Measurements from ENCODE around the gene ZNF526.

The ZNF526 gene

DNA sequence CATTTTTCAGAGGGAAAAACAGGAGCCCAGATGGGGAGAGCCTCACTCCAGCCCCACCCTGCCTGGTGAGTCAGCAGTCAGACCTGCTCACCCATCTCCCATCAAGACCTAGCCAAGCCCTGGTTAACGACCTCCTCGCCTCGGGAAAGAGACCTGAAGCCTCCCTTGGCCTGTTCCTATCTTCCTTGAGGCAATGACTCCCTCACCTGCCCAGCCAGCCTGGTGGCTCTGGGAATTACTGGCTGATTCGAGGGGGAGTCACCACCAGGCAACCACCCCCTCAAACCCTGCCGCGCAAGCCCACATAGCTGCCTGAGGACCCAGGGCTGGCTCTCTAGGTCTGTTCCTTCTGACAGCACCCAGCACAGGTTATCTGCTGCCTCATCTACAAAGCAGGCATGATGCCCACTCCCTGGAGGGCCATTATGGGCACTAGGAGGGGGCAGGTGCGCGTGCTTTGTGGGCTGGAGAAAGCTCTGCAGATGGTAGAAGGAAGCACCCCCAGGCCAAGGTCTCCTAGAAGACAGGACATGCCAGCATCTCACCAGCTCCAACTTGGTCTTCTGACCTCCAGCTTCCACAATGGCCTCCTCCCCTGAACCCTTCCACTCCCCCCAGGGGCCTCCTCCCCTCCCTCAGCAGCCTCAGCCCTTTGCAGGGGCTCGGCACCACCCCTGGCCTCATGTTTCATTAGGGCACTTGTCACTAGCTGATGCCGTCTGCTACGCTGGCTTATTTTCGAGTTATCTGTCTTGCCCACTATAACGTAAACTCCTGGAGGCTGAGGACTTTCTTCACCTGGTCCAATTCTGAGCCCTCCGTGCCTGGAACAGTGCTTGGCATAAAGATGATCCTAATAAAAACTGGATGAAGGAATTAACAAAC, 13.0 kb upstream of the ZNF526 start (continued):
- TF ChIP-seq, protein P1, sequence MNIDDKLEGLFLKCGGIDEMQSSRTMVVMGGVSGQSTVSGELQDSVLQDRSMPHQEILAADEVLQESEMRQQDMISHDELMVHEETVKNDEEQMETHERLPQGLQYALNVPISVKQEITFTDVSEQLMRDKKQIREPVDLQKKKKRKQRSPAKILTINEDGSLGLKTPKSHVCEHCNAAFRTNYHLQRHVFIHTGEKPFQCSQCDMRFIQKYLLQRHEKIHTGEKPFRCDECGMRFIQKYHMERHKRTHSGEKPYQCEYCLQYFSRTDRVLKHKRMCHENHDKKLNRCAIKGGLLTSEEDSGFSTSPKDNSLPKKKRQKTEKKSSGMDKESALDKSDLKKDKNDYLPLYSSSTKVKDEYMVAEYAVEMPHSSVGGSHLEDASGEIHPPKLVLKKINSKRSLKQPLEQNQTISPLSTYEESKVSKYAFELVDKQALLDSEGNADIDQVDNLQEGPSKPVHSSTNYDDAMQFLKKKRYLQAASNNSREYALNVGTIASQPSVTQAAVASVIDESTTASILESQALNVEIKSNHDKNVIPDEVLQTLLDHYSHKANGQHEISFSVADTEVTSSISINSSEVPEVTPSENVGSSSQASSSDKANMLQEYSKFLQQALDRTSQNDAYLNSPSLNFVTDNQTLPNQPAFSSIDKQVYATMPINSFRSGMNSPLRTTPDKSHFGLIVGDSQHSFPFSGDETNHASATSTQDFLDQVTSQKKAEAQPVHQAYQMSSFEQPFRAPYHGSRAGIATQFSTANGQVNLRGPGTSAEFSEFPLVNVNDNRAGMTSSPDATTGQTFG (tag by site-specific recombination; IDR thresholded peaks at IDR 0.05; ENCODE audit: borderline replicate concordance): no peak
- TF ChIP-seq GLIS2 (tag by site-specific recombination; IDR thresholded peaks at IDR 0.05) (peak; percentile 47), ZNF501 (tag by site-specific recombination; IDR thresholded peaks at IDR 0.05) (no peak), ZBTB21 (tag by site-specific recombination; IDR thresholded peaks at IDR 0.05) (no peak), SETDB1 (IDR thresholded peaks at IDR 0.05; ENCODE audit: insufficient read length, low read length) (no peak), ZNF830 (tag by site-specific recombination; IDR thresholded peaks at IDR 0.05; ENCODE audit: low read depth) (no peak), ZNF623 (tag by site-specific recombination; IDR thresholded peaks at IDR 0.05) (no peak), BCL11A (tag by site-specific recombination; IDR thresholded peaks at IDR 0.05; ENCODE audit: low read depth) (no peak), ZNF510 (tag by site-specific recombination; IDR thresholded peaks at IDR 0.05; ENCODE audit: insufficient replicate concordance) (no peak), ZSCAN16 (tag by site-specific recombination; IDR thresholded peaks at IDR 0.05) (no peak), SP2 (tag by site-specific recombination; IDR thresholded peaks at IDR 0.05) (no peak), HOXA7 (CRISPR knock-in tag; IDR thresholded peaks at IDR 0.05; ENCODE audit: borderline replicate concordance) (no peak), ZNF660 (tag by site-specific recombination; IDR thresholded peaks at IDR 0.05) (no peak), ZNF391 (tag by site-specific recombination; IDR thresholded peaks at IDR 0.05; ENCODE audit: borderline replicate concordance, low read depth) (no peak), KLF1 (tag by site-specific recombination; IDR thresholded peaks at IDR 0.05) (peak; percentile 32), ZNF571 (tag by site-specific recombination; IDR thresholded peaks at IDR 0.05) (no peak), ZNF473 (tag by site-specific recombination; IDR thresholded peaks at IDR 0.05) (no peak), ZNF404 (tag by site-specific recombination; IDR thresholded peaks at IDR 0.05) (no peak), ZNF600 (tag by site-specific recombination; IDR thresholded peaks at IDR 0.05) (0 out of 2 replicates have a peak, but pooled peaks have one; percentile 21), ZNF223 (tag by site-specific recombination; IDR thresholded peaks at IDR 0.05) (no peak)
- TF ChIP-seq, protein P2, sequence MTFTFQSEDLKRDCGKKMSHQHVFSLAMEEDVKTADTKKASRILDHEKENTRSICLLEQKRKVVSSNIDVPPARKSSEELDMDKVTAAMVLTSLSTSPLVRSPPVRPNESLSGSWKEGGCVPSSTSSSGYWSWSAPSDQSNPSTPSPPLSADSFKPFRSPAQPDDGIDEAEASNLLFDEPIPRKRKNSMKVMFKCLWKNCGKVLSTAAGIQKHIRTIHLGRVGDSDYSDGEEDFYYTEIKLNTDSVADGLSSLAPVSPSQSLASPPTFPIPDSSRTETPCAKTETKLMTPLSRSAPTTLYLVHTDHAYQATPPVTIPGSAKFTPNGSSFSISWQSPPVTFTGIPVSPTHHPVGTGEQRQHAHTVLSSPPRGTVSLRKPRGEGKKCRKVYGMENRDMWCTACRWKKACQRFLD (tag by site-specific recombination; IDR thresholded peaks at IDR 0.05): no peak
- TF ChIP-seq, protein P3, sequence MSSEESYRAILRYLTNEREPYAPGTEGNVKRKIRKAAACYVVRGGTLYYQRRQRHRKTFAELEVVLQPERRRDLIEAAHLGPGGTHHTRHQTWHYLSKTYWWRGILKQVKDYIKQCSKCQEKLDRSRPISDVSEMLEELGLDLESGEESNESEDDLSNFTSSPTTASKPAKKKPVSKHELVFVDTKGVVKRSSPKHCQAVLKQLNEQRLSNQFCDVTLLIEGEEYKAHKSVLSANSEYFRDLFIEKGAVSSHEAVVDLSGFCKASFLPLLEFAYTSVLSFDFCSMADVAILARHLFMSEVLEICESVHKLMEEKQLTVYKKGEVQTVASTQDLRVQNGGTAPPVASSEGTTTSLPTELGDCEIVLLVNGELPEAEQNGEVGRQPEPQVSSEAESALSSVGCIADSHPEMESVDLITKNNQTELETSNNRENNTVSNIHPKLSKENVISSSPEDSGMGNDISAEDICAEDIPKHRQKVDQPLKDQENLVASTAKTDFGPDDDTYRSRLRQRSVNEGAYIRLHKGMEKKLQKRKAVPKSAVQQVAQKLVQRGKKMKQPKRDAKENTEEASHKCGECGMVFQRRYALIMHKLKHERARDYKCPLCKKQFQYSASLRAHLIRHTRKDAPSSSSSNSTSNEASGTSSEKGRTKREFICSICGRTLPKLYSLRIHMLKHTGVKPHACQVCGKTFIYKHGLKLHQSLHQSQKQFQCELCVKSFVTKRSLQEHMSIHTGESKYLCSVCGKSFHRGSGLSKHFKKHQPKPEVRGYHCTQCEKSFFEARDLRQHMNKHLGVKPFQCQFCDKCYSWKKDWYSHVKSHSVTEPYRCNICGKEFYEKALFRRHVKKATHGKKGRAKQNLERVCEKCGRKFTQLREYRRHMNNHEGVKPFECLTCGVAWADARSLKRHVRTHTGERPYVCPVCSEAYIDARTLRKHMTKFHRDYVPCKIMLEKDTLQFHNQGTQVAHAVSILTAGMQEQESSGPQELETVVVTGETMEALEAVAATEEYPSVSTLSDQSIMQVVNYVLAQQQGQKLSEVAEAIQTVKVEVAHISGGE (tag by site-specific recombination; conservative IDR thresholded peaks at IDR 0.05; ENCODE audit: low read depth): no peak
- TF ChIP-seq, protein P4, sequence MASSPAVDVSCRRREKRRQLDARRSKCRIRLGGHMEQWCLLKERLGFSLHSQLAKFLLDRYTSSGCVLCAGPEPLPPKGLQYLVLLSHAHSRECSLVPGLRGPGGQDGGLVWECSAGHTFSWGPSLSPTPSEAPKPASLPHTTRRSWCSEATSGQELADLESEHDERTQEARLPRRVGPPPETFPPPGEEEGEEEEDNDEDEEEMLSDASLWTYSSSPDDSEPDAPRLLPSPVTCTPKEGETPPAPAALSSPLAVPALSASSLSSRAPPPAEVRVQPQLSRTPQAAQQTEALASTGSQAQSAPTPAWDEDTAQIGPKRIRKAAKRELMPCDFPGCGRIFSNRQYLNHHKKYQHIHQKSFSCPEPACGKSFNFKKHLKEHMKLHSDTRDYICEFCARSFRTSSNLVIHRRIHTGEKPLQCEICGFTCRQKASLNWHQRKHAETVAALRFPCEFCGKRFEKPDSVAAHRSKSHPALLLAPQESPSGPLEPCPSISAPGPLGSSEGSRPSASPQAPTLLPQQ (tag by site-specific recombination; IDR thresholded peaks at IDR 0.05): no peak
- TF ChIP-seq, protein P5, sequence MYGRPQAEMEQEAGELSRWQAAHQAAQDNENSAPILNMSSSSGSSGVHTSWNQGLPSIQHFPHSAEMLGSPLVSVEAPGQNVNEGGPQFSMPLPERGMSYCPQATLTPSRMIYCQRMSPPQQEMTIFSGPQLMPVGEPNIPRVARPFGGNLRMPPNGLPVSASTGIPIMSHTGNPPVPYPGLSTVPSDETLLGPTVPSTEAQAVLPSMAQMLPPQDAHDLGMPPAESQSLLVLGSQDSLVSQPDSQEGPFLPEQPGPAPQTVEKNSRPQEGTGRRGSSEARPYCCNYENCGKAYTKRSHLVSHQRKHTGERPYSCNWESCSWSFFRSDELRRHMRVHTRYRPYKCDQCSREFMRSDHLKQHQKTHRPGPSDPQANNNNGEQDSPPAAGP (tag by site-specific recombination; IDR thresholded peaks at IDR 0.05): peak; percentile 55
- TF ChIP-seq, protein P6, sequence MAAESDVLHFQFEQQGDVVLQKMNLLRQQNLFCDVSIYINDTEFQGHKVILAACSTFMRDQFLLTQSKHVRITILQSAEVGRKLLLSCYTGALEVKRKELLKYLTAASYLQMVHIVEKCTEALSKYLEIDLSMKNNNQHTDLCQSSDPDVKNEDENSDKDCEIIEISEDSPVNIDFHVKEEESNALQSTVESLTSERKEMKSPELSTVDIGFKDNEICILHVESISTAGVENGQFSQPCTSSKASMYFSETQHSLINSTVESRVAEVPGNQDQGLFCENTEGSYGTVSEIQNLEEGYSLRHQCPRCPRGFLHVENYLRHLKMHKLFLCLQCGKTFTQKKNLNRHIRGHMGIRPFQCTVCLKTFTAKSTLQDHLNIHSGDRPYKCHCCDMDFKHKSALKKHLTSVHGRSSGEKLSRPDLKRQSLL (tag by site-specific recombination; IDR thresholded peaks at IDR 0.05): no peak
- TF ChIP-seq, protein P7, sequence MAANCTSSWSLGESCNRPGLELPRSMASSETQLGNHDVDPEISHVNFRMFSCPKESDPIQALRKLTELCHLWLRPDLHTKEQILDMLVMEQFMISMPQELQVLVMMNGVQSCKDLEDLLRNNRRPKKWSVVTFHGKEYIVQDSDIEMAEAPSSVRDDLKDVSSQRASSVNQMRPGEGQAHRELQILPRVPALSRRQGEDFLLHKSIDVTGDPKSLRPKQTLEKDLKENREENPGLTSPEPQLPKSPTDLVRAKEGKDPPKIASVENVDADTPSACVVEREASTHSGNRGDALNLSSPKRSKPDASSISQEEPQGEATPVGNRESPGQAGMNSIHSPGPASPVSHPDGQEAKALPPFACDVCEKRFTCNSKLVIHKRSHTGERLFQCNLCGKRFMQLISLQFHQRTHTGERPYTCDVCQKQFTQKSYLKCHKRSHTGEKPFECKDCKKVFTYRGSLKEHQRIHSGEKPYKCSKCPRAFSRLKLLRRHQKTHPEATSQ (tag by site-specific recombination; IDR thresholded peaks at IDR 0.05): no peak

Measured in HEK293 (cell line).